Hepatocyte (in vitro differentiated cells): ENCODE data around the gene RAB3GAP2. TPM values are rescaled to one million over a fixed set of nuclear protein-coding genes. Genes with fewer than 3 reads are reported as not detected.

Experiments
- DNase-seq: peaks from one replicate; pipeline ENCODE4 v3.0.0-alpha.2; 2016; ENCODE audit warnings: low spot score
- H2AFZ ChIP-seq: fragments of 200-600 bp; sonication (generic); 2 replicates; pipeline ENCODE4 v1.6.0; 2016; ENCODE audit warnings: antibody characterized with exemption, mild to moderate bottlenecking
- H3K27ac ChIP-seq: fragments of 200-600 bp; sonication (generic); 2 replicates; pipeline ENCODE4 v1.5.1; 2016; ENCODE audit warnings: mild to moderate bottlenecking
- H3K27me3 ChIP-seq: fragments of 200-600 bp; sonication (generic); 2 replicates; pipeline ENCODE4 v1.6.1; 2016
- H3K36me3 ChIP-seq: fragments of 200-600 bp; sonication (generic); replicated peaks from 2 replicates; pipeline ENCODE4 v1.5.1; 2016; ENCODE audit warnings: low read depth; ENCODE audit not compliant: insufficient read depth
- H3K4me1 ChIP-seq: fragments of 200-600 bp; sonication (generic); 2 replicates; pipeline ENCODE4 v1.5.1; 2016; ENCODE audit warnings: mild to moderate bottlenecking, moderate library complexity; ENCODE audit not compliant: insufficient read depth
- H3K4me2 ChIP-seq: fragments of 200-600 bp; sonication (generic); 2 replicates; pipeline ENCODE4 v1.6.0; 2016
- H3K4me3 ChIP-seq: fragments of 200-600 bp; sonication (generic); 2 replicates; pipeline ENCODE4 v1.5.1; 2016; ENCODE audit warnings: mild to moderate bottlenecking
- H3K79me2 ChIP-seq: fragments of 200-600 bp; sonication (generic); 2 replicates; pipeline ENCODE4 v1.6.0; 2017; ENCODE audit warnings: mild to moderate bottlenecking
- H3K9me2 ChIP-seq: fragments of 200-600 bp; sonication (generic); replicated peaks from 2 replicates; pipeline ENCODE4 v1.6.0; 2017; ENCODE audit warnings: mild to moderate bottlenecking; ENCODE audit not compliant: insufficient read depth
- H3K9me3 ChIP-seq: fragments of 200-600 bp; sonication (generic); 2 replicates; pipeline ENCODE4 v1.5.1; 2016; ENCODE audit warnings: low read depth, mild to moderate bottlenecking
- H4K20me1 ChIP-seq: fragments of 200-600 bp; sonication (generic); 2 replicates; pipeline ENCODE4 v1.6.0; 2016; ENCODE audit warnings: mild to moderate bottlenecking; ENCODE audit not compliant: insufficient read depth, poor library complexity, severe bottlenecking
- EZH2 ChIP-seq: fragments of 200-600 bp; sonication (generic); IDR thresholded peaks from 2 replicates; pipeline ENCODE4 v1.6.1; 2016; ENCODE audit warnings: antibody characterized with exemption, mild to moderate bottlenecking, borderline replicate concordance
- EZH2phosphoT487 ChIP-seq: fragments of 200-600 bp; sonication (generic); IDR thresholded peaks from one replicate; pipeline ENCODE4 v1.6.1; 2018; ENCODE audit warnings: antibody characterized with exemption, mild to moderate bottlenecking, low read depth, moderate library complexity; ENCODE audit not compliant: unreplicated experiment, severe bottlenecking
- WGBS: methylation state at CpG from one replicate; pipeline ENCODE4 v1.1.6; 2016; ENCODE audit warnings: low lambda C conversion rate; ENCODE audit errors: missing lambda C conversion rate; 5-methylcytosine and 5-hydroxymethylcytosine counted together
- polyA plus RNA-seq: library from polyadenylated mRNA; unstranded; fragments of >200 nt; fragmentation: Nextera tagmentation; extraction: Ambion mirVana; gene quantifications from 2 replicates; pipeline ENCODE4 v1.2.1, GENCODE V29; 2016
- total RNA-seq: library from RNA; depleted of rRNA; stranded (reverse); fragments of >200 nt; gene quantifications from 2 replicates; pipeline ENCODE4 v1.2.3, GENCODE V29; 2014
- TF ChIP-seq, protein P1 (sequence below): fragments of 200-600 bp; sonication (generic); IDR thresholded peaks from 2 replicates; pipeline ENCODE4 v1.5.1; 2016; ENCODE audit warnings: antibody characterized with exemption, mild to moderate bottlenecking; ENCODE audit not compliant: poor library complexity

RAB3GAP2 gene
- total and polyA plus RNA-seq, 2 experiments from 2014 or later = 13.7 to 31.6 TPM

- peaks cover 3% of the 10 kb centered on the region for H3K36me3 ChIP-seq
- DNase-seq = no peak
- no peak overlapping the region for H3K4me3 ChIP-seq
- no peak overlapping the region for H3K4me2 ChIP-seq
- no peak for TF ChIP-seq EZH2phosphoT487
- TF ChIP-seq, protein P1, sequence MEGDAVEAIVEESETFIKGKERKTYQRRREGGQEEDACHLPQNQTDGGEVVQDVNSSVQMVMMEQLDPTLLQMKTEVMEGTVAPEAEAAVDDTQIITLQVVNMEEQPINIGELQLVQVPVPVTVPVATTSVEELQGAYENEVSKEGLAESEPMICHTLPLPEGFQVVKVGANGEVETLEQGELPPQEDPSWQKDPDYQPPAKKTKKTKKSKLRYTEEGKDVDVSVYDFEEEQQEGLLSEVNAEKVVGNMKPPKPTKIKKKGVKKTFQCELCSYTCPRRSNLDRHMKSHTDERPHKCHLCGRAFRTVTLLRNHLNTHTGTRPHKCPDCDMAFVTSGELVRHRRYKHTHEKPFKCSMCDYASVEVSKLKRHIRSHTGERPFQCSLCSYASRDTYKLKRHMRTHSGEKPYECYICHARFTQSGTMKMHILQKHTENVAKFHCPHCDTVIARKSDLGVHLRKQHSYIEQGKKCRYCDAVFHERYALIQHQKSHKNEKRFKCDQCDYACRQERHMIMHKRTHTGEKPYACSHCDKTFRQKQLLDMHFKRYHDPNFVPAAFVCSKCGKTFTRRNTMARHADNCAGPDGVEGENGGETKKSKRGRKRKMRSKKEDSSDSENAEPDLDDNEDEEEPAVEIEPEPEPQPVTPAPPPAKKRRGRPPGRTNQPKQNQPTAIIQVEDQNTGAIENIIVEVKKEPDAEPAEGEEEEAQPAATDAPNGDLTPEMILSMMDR = no peak
- TF ChIP-seq EZH2 = no peak
- H3K27me3 ChIP-seq = no peaks in the 10 kb centered on the region
- H3K9me2 ChIP-seq = no peaks in the 10 kb centered on the region
- no peaks in the 10 kb centered on the region for H3K4me1 ChIP-seq
- WGBS = 85% methylated on average over 2 of the region's 2 CpGs
- H2AFZ ChIP-seq = no peak overlapping the region
- H3K27ac ChIP-seq = no peak overlapping the region
- H4K20me1 ChIP-seq = no peaks in the 10 kb centered on the region
- no peaks in the 10 kb centered on the region for H3K79me2 ChIP-seq
- H3K9me3 ChIP-seq = no peaks in the 10 kb centered on the region
These were observed 114.5 kb downstream of the RAB3GAP2 start for GRCh38 chr1:220157738-220158137.

- Histone ChIP-seq H2AFZ (no peak overlapping the region), H4K20me1 (no peaks in the 10 kb centered on the region), H3K4me2 (no peak overlapping the region), H3K4me1 (no peaks in the 10 kb centered on the region), H3K9me3 (no peaks in the 10 kb centered on the region), H3K36me3 (peaks cover 3% of the 10 kb centered on the region), H3K27ac (no peak overlapping the region), H3K79me2 (no peaks in the 10 kb centered on the region), H3K9me2 (no peaks in the 10 kb centered on the region), H3K4me3 (no peak overlapping the region), H3K27me3 (no peaks in the 10 kb centered on the region)
- no peak for DNase-seq
- no peak for TF ChIP-seq EZH2phosphoT487
- TF ChIP-seq EZH2 = no peak
- TF ChIP-seq, protein P1 = no peak
- WGBS = 97% methylated on average over 4 of the region's 4 CpGs
These were observed 115.6 kb downstream of the RAB3GAP2 start for GRCh38 chr1:220156620-220157146.

GRCh38 chr1:220153147-220153546, 119.1 kb downstream of the RAB3GAP2 start:
- Histone ChIP-seq H4K20me1 (no peaks in the 10 kb centered on the region), H3K27ac (no peak overlapping the region), H3K9me3 (no peaks in the 10 kb centered on the region), H3K79me2 (no peaks in the 10 kb centered on the region), H2AFZ (no peak overlapping the region), H3K27me3 (no peaks in the 10 kb centered on the region), H3K36me3 (no peaks in the 10 kb centered on the region), H3K4me2 (no peak overlapping the region), H3K4me1 (no peaks in the 10 kb centered on the region), H3K4me3 (no peak overlapping the region), H3K9me2 (no peaks in the 10 kb centered on the region)
- no peak for TF ChIP-seq EZH2
- TF ChIP-seq, protein P1 = no peak
- TF ChIP-seq EZH2phosphoT487 = no peak
- no peak for DNase-seq

DNA sequence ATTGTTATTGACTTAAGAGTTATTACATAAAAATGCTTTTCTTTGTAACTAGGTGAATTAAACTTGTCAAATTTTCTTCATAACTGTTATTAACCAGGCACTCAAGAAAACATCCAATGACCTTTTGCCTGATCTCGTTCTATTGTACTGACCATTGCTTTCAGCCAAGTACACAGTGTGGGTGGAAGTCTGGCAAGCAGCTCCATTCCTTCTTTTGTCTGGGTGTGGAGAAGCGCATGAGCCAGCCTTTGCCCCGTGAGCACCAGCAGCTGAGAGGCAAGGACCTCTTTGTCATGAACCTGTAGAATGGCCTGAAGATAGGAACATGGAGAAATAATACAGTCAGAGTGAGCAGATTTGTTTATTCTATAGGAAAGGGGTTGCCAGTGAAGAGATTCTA, 120.8 kb downstream of the RAB3GAP2 start:
- Histone ChIP-seq H3K27ac (no peak overlapping the region), H3K9me3 (no peaks in the 10 kb centered on the region), H3K4me3 (no peak overlapping the region), H3K9me2 (no peaks in the 10 kb centered on the region), H3K79me2 (no peaks in the 10 kb centered on the region), H3K4me2 (no peak overlapping the region), H3K27me3 (no peaks in the 10 kb centered on the region), H3K4me1 (no peaks in the 10 kb centered on the region), H4K20me1 (no peaks in the 10 kb centered on the region), H2AFZ (no peak overlapping the region), H3K36me3 (no peaks in the 10 kb centered on the region)
- no peak for TF ChIP-seq EZH2phosphoT487
- TF ChIP-seq EZH2 = no peak
- TF ChIP-seq, protein P1 = no peak
- WGBS = 90% methylated on average over 3 of the region's 3 CpGs
- DNase-seq = no peak
